OCI-LY3 (cell line): ENCODE data around the gene ZPBP2.

Experiments used
- EZH2phosphoT487 ChIP-seq: fragments of 200-600 bp; shearing (Covaris generic); IDR thresholded peaks from 2 replicates; pipeline ENCODE4 v1.6.1; 2018; ENCODE audit warnings: antibody characterized with exemption, mixed run types, low read depth
- TF ChIP-seq, protein P1 (sequence below): fragments of 200-600, 300-600 bp; sonication (generic); IDR thresholded peaks from 2 replicates; pipeline ENCODE4 v1.5.1; 2014; ENCODE audit warnings: antibody characterized with exemption, low read length, low read depth

DNA sequence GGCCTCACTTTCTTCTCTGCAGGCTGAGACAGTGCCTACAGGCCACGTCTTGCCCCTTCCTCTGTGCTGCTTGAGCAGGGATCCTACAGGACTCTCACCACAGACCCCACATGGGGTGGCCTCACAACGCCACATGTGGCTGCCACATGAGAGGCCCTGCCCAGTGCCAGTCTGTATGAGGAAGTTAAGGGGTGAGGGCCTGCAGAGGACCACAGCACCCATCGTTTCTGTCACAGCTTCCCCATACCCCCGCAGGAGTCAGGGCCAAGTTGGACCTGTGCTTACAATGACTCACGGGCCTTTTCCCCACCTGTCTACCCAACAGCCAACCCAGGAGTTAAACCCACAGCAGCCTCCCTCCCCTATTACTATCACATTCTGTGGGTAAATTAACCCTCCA, 53.3 kb downstream of the ZPBP2 start:
- TF ChIP-seq, protein P1, sequence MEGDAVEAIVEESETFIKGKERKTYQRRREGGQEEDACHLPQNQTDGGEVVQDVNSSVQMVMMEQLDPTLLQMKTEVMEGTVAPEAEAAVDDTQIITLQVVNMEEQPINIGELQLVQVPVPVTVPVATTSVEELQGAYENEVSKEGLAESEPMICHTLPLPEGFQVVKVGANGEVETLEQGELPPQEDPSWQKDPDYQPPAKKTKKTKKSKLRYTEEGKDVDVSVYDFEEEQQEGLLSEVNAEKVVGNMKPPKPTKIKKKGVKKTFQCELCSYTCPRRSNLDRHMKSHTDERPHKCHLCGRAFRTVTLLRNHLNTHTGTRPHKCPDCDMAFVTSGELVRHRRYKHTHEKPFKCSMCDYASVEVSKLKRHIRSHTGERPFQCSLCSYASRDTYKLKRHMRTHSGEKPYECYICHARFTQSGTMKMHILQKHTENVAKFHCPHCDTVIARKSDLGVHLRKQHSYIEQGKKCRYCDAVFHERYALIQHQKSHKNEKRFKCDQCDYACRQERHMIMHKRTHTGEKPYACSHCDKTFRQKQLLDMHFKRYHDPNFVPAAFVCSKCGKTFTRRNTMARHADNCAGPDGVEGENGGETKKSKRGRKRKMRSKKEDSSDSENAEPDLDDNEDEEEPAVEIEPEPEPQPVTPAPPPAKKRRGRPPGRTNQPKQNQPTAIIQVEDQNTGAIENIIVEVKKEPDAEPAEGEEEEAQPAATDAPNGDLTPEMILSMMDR = no peak
- no peak for TF ChIP-seq EZH2phosphoT487
